Cortex of kidney (tissue), 1 donor: ENCODE results near the gene FUT6.

Experiments
- DNase-seq: peaks from one replicate; lab custom pipeline; 2025; lab: John Stamatoyannopoulos, UW

Gene FUT6

GRCh38 chr19:5827891-5828660, 11.4 kb downstream of the FUT6 start:
- DNase-seq = no peak

- DNase-seq = no peak
These were observed 12.1 kb downstream of the FUT6 start for GRCh38 chr19:5827342-5827890.

- no peak for DNase-seq
These were observed 12.8 kb downstream of the FUT6 start for GRCh38 chr19:5826531-5827341.

GRCh38 chr19:5825178-5825577, 14.3 kb downstream of the FUT6 start:
- DNase-seq = no peak

GRCh38 chr19:5824751-5825150, 14.8 kb downstream of the FUT6 start:
- DNase-seq = no peak

- no peak for DNase-seq
These were observed 15.8 kb downstream of the FUT6 start for GRCh38 chr19:5823579-5824281.

GRCh38 chr19:5822181-5822844, 17.2 kb downstream of the FUT6 start:
- no peak for DNase-seq

GRCh38 chr19:5821521-5822180, 17.9 kb downstream of the FUT6 start:
- DNase-seq = no peak

GRCh38 chr19:5820785-5821184, 18.7 kb downstream of the FUT6 start:
- no peak for DNase-seq

GRCh38 chr19:5818594-5818993, 20.9 kb downstream of the FUT6 start:
- DNase-seq = no peak

GRCh38 chr19:5817218-5817617, 22.3 kb downstream of the FUT6 start:
- no peak for DNase-seq

GRCh38 chr19:5814852-5815246, 24.7 kb downstream of the FUT6 start:
- no peak for DNase-seq

GRCh38 chr19:5814123-5814851, 25.2 kb downstream of the FUT6 start:
- no peak for DNase-seq

- DNase-seq = no peak
These were observed 28.4 kb downstream of the FUT6 start for GRCh38 chr19:5811117-5811516.

GRCh38 chr19:5809469-5809868, 30.0 kb downstream of the FUT6 start:
- DNase-seq = no peak

- DNase-seq = no peak
These were observed 30.4 kb downstream of the FUT6 start for GRCh38 chr19:5809053-5809452.

GRCh38 chr19:5808120-5808816, 31.2 kb downstream of the FUT6 start:
- DNase-seq = no peak

- DNase-seq = no peak
These were observed 32.6 kb downstream of the FUT6 start for GRCh38 chr19:5806905-5807304.

- DNase-seq = no peak
These were observed 33.4 kb downstream of the FUT6 start for GRCh38 chr19:5806133-5806489.
